Choroid plexus epithelial cell (primary cell): ENCODE data around the gene MYO1F.

Source experiments
- DNase-seq: peaks from one replicate; pipeline ENCODE4 v3.0.0-alpha.2; 2010; ENCODE audit warnings: low read depth
- H3K4me3 ChIP-seq: 2 replicates; pipeline ENCODE4 v1.5.1; 2011; ENCODE audit warnings: low read depth, mild to moderate bottlenecking, control low read depth, low read length, moderate library complexity
- TF ChIP-seq, protein P1 (sequence below): conservative IDR thresholded peaks from 2 replicates; pipeline ENCODE4 v1.5.1; 2011; ENCODE audit warnings: low read depth, mild to moderate bottlenecking, control low read depth, inconsistent platforms, low read length, moderate library complexity

Gene MYO1F

DNA sequence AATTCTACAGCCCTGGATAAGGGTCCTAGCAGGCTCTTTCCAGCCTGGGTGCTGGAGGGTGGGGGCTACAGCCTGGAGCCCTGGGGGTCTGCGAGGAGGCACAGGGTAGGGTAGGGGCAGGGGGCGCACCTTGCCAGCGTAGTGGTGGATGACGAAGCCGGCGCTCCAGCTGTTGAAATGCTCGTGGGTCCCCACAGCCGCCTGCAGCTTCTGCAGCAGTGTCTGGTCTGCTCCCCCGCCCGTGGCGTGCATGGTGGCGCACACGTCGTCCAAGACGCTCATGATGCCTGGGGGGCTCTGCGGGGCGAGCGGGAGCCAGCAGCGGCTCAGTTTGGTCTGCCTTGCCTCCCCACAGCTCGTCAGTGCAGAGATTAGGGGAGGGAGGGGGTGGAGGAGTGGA, 33.1 kb downstream of the MYO1F start:
- no peak for DNase-seq
- H3K4me3 ChIP-seq, result no peak overlapping the region
- TF ChIP-seq, protein P1, sequence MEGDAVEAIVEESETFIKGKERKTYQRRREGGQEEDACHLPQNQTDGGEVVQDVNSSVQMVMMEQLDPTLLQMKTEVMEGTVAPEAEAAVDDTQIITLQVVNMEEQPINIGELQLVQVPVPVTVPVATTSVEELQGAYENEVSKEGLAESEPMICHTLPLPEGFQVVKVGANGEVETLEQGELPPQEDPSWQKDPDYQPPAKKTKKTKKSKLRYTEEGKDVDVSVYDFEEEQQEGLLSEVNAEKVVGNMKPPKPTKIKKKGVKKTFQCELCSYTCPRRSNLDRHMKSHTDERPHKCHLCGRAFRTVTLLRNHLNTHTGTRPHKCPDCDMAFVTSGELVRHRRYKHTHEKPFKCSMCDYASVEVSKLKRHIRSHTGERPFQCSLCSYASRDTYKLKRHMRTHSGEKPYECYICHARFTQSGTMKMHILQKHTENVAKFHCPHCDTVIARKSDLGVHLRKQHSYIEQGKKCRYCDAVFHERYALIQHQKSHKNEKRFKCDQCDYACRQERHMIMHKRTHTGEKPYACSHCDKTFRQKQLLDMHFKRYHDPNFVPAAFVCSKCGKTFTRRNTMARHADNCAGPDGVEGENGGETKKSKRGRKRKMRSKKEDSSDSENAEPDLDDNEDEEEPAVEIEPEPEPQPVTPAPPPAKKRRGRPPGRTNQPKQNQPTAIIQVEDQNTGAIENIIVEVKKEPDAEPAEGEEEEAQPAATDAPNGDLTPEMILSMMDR, result no peak

DNA sequence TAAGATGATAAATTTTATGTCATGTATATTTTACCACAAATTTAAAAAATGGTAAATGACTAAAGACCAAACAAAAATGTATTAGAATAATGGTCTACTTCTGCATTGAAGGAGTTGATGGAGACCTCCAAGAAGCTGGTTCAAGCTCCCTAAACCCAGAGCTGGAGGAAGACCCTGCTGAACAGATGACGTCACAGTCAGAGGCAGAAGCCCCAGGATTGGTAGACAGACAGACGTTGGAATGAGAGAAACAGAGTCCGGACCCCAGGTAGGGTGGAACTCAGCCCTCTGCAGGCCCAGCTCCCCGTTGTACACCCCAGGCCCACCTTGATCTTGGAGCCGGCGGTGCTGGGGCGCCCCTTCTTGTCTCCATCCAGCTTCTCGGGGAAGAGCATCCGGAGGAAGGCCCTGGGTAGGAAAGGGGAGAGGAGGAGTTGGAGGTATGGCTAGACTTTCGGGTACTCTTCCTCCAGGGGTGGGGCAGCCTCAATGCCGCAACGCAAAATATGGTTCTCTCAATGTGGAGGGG, 37.6 kb downstream of the MYO1F start:
- DNase-seq, result no peak
- no peak overlapping the region for H3K4me3 ChIP-seq
- TF ChIP-seq, protein P1, result no peak

DNA sequence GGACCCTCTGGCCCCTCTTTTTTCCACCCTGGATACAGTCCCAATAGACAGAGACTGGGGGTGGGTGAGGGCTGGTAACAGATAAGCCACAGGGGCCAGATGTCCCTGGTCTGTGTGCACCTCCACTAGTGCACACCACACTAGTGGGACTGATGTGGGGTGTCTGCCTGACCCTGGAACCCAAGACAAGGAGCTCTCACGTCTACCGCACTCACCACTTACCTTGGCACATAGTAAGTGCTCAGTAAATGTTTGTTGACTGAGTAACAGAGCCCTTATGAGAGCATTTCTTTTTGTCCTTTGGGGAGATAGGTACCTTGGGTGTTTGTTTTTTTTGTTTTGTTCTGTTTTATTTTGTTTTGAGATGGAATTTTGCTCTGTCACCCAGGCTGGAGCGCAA, 40.1 kb downstream of the MYO1F start:
- H3K4me3 ChIP-seq, result no peak overlapping the region
- TF ChIP-seq, protein P1, result no peak
- no peak for DNase-seq

DNA sequence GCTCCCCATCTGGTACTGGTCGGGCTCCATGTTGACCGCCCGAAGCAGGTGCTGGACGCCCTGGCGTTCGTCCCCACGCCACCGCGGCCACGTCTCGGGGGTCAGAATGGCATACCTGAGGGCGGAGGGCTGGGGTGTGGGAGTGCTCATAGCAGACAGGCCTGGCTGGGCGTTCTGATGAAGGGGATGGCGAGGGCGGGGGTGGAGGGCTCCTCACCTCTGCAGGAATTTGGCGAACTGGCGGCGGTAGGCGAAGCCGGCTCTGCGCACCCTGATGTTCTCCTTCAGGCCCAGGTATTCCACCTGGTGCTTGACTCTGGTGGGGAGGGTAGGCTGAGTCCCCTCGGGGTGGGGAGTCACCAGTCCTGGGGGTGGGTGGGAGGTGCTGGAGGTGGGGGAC, 41.0 kb downstream of the MYO1F start:
- TF ChIP-seq, protein P1, result no peak
- no peak overlapping the region for H3K4me3 ChIP-seq
- no peak for DNase-seq

DNA sequence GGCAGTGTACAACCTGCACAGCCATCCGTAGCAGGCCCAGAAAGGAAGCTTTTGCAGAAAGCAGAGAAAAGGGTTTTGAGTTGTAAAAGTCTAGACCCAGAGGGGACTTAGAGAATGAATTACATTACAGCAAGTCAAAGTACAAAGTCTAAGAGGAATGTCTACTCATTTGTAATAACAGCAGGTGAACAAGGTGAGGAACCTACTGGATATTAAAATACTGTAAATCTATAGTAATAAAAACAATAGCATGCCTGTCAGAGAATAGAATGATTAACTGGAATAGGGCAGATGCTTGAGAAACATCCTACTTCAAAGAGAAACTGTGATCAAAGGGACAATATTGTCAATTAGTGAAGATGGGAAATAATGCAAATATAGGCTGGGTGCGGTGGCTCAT, 45.0 kb downstream of the MYO1F start:
- H3K4me3 ChIP-seq, result no peak overlapping the region
- TF ChIP-seq, protein P1, result no peak
- no peak for DNase-seq

DNA sequence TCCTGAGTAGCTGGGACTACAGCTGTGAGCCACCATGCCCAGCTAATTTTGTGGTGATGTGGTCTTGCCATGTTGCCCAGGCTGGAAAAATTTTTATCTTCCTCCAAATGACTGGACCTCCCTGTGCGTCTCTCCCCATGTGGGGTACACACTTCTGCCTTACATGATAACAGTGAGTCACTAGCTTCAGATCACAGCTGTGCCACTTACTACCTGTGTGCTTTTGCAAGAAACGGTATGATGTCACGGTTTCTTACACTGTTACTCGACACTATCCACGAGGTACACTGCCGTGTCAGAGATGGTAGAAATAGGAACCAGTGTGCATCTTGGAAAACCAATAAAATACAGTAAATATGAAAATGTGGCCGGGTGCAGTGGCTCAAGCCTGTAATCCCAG, 45.8 kb downstream of the MYO1F start:
- H3K4me3 ChIP-seq, result no peak overlapping the region
- no peak for DNase-seq
- TF ChIP-seq, protein P1, result no peak

DNA sequence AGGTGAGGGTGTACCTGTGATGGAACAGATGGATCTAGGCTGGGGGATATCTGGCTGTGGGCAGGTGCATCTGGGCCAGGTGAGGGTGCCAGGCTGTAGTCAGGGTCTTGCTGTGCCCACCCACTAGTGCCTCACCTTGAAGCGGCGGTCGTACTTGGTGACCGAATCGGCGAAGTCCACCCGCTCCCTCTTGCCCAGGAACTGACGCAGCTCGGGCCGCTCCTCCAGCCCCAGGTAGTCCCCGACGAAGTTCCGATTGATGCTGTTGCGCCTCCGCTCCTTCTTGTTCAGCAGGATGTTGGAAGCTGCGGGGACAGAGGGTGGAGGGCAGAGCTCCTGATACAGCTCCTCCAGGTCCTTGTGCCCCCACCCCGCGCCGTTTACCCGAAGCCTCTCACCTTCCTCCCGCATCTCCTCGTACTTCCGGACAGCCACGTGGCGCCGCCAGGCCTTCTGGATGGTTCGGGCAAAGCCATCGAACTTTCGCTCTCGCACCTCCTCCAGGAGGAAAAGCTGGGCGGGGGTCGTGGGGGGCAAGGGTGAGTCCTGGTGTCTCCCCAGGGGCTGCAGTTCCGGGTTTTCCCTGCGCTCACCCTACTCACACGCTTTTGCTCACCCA, 47.1 kb downstream of the MYO1F start:
- H3K4me3 ChIP-seq, result no peak overlapping the region
- DNase-seq, result no peak
- TF ChIP-seq, protein P1, result no peak
